GM18951 (cell line): ENCODE results near the gene VSX2.

Experiments
- POLR2A ChIP-seq: IDR thresholded peaks from 4 replicates; pipeline ENCODE4 v1.6.1; 2011; ENCODE audit warnings: mild to moderate bottlenecking; ENCODE audit not compliant: insufficient read length, insufficient read depth; ENCODE audit errors: extremely low read depth
- in situ Hi-C: fragments of 300-500 bp; cut with MboI; formaldehyde crosslinking; loops from one replicate; pipeline ENCODE4 v1.12.0; 2022; ENCODE audit warnings: low sequenced_read_pairs, mixed read lengths, inconsistent platforms; ENCODE audit not compliant: unreplicated experiment

VSX2 gene

GRCh38 chr14:74281069-74281468 lies 41.8 kb downstream of the VSX2 start:
- TF ChIP-seq POLR2A, result no peak
- in situ Hi-C loops, result no loop called here

- in situ Hi-C loops, result no loop called here
- no peak for TF ChIP-seq POLR2A
These were observed 47.5 kb downstream of the VSX2 start for GRCh38 chr14:74286736-74287135.

DNA sequence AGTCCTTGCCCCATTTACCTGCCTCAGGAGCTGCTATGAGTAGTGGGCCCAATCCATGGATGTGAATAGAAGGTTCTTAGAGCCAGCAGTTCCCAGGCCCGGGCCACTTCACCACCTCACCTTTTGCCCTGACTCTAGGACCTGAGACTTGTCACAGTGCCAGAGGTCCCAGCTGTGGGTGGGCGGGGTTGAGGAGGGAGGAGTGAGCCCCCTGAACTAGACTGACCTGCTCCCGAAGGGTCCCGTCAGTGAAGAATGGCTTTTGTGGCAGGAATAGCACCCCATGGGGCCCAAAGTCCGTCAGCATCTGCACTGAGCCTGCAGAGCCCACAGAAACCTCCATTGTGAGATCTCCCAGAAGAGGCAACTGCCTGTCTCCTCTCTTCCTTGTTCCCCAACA lies 50.6 kb downstream of the VSX2 start:
- in situ Hi-C loops, result no loop called here
- no peak for TF ChIP-seq POLR2A

DNA sequence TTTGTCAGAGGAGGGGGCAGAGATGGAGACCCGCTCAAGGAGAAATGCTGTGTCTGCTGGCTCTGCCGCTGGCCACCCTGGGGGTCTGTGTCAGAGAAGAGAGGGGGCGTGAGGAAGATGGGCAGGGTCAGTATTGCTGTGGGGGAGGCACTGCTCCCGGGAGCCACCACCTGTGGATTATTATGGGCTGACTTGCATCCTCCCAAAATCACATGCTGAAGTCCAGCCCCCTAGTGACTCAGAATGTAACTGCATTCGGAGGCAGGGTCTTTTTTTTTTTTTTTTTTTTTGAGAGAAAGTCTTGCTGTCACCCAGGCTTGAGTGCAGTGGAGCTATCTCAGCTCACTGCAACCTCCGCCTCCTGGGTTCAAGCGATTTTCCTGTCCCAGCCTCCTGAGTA lies 51.2 kb downstream of the VSX2 start:
- no peak for TF ChIP-seq POLR2A
- in situ Hi-C loops, result no loop called here

DNA sequence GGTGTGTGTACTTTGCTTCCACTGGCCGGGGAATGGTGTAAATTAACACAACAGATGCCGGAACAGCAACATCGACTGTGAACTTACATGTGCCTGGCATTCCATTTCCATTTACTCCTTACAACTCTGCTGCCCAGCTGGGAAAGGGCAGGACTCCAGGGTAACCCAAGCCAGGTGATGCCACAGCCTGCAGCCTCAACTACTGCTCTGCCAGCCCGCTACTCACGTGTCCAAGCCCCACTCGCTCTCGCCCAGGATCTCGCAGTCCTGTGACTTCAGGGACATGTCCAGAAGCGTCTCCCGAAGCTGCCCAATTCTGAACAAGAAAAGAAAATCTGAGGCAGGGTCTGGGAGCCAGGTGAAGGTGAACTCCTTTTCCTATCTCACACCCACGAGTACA lies 52.8 kb downstream of the VSX2 start:
- TF ChIP-seq POLR2A, result no peak
- in situ Hi-C loops, result no loop called here

DNA sequence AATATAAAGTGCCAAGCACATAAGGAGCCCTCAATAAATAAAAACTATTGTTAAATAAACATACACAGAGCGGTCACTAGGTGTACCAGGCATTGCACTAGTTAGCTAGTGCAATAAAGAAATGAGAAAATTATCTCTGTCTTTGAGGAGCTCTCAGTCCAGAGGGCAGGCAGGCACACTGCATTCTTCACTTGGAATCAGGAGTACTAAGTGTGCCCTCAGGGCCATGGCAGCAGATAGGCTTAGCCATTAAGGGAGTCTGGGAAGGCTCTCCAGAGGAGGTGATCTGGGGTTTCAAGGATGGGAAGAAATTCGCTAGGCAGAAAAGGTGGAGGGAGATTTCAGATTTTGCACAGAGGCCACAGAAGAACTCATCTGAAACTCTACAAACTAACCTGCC lies 54.4 kb downstream of the VSX2 start:
- TF ChIP-seq POLR2A, result no peak
- in situ Hi-C loops, result no loop called here

DNA sequence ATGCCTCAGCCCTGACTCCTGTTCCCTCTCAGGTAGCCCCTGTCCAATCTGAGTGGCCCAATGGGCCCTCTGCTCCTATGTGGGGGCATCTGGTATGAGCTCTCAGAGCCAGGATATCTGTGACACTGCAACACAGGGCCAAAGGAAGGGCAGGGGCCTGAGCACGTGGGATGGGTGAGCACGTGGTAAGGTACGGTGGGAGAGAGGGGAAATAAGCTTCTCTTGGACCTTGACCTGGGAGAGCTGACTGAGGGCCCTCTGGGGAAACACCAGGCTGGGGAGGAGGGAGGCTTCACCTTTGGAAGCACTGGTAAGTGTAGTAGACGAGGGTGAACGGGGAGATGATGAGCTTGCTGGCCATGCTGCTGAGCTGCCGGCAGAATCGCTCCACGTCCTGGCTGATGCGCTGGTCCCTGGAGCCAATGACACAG lies 56.8 kb downstream of the VSX2 start:
- no peak for TF ChIP-seq POLR2A
- in situ Hi-C loops, result no loop called here

DNA sequence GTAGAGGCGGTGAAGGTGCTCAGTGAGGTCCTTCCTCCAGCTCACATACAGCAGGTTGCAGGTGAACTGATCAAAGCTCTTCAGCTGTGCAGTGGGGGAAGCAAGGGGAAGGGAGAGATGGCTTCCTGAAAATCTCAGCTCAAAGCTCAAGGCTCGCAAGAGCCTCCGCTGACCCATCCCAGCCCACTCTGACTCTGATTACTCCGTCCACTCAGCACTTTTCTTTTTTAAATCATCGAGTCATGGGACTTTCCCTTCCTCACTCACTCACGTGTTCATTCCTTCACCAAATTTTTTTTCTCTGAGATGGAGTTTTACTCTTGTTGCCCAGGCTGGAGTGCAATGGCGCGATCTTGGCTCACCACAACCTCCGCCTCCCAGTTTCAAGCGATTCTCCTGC lies 58.7 kb downstream of the VSX2 start:
- TF ChIP-seq POLR2A, result no peak
- in situ Hi-C loops, result no loop called here

DNA sequence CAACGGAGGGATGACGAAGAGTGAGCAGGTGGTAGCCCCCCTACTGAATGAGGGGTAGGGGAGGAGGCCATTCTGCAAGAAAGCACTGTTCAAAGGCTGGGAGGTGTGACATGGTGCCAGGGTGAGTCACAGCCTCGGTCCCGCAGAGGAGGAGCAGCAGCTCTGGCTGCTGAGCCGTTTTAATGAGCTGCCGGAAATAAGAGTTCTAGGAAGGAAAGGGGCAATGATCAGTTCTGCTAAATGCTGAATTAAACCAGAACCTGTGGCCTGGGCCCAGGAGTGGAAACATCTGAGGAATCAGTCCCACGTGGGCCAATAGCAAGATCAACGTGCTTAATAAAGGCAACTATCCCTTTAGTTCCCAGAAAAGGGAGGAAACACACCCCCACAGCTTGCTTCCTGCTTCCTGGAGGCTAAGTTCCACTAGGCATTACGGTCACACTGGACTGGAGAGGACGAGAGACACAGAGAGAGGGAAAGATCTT lies 59.9 kb downstream of the VSX2 start:
- TF ChIP-seq POLR2A, result no peak
- in situ Hi-C loops, result no loop called here

- TF ChIP-seq POLR2A, result no peak
- in situ Hi-C loops, result no loop called here
These were observed 62.4 kb downstream of the VSX2 start for GRCh38 chr14:74301594-74302151.

DNA sequence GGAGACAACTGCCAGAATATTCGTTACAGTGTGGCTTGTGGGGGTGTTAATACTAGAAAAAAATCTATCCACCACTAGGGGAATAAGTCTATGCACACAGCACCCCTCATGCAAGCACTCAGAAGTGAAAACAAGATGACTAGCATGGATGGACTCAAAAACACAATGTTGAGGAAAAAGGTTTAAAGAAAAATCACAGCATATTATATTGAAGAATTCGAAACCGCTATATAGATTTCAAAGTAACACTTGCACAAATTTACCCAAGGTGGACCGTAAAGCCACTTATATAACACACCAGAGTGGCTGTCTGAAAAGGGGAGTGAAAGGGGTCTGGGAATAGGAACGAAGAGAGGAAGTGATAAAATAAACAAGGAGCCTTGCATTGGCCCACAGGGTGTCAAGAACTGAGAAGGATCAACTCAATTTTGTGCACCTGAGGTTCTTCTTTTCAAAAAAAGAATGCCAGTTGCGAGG lies 62.9 kb downstream of the VSX2 start:
- no peak for TF ChIP-seq POLR2A
- in situ Hi-C loops, result no loop called here

- peak; percentile 93 for TF ChIP-seq POLR2A
- in situ Hi-C loops, result no loop called here
These were observed 63.7 kb downstream of the VSX2 start, which contains the start of gene ABCD4 for GRCh38 chr14:74302634-74303569. Gene ABCD4 (minus strand): TSS chr14:74302934. CDS start chr14:74302912, 22 bp downstream.

DNA sequence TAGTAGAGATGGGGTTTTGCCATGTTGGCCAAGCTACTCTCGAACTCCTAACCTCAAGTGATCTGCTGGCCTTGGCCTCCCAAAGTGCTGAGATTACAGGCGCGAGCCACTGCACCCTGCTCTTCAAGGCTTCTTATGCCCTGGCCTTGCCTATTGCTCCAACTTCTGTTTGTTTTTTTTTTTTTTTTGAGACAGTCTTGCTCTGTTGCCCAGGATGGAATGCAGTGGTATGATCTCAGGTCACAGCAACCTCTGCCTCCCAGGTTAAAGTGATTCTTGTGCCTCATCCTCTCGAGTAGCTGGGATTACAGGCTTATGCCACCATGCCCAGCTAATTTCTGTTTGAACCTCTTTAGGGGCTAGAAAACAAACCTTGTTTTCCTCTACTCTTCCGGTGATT lies 69.4 kb downstream of the VSX2 start:
- TF ChIP-seq POLR2A, result no peak
- in situ Hi-C loops, result no loop called here
